ENCODE data around the gene RANGRF.

The RANGRF gene

DNA sequence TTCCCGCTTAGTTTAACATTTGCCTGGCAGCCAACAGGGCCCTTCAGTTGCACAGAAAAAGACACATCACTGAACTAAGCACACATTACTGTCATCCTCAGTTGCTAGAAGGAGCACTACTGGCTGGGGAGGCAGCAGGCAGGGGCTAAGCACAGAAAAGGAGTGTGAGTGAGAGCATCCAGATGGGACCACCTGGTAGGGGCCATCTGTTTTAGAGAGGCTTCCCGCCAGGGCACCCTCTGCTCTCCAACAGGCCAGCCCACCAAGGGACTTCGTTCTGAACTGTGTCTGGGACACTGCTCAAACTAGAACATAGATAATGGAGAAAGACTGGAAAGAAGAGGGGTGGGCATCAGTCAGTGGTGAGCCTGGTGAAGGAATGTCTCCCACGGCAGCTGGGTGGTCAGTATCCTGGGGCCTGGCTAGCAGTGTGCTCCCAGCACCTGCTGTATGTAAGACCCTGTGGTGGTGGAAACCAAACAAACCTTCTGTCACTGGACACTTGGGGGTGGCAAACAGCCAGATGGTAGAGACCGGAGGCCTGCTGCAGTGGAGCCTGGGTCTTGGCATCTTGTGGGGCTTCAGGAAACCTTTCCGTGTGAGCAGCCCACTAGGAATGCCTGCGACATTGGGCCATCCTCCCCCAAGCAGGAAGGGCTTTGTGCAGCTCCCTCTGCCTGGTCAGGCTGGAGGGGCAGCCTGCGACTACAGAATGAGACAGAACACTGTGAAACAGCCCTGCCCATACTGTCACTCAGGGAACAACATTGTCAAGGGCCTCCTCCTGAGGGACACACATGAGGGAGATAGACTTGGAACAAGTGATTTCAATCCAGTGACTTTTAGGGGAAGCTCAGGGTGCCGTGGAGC is 12.8 kb upstream of the RANGRF start:
- DNase-seq: no peak

DNA sequence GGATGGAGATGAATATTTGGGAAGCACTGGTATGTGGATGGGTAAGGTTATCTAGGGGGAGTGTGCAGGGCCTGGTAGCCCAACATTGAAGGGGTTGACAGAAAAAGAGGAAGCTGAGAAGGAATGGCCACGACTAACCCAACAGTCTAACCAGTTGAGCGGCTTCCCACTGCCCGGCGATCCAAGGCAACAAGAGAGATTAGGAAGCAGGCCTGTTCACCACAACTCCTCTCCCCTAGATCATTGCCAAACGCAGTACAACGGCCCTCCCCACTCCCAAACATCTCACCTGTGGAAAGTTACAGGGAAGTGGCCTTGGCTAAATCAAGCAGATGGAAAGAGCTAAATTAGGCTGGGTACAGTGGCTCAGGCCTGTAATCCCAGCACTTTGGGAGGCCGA is 11.2 kb upstream of the RANGRF start:
- DNase-seq: peak; percentile 32

DNA sequence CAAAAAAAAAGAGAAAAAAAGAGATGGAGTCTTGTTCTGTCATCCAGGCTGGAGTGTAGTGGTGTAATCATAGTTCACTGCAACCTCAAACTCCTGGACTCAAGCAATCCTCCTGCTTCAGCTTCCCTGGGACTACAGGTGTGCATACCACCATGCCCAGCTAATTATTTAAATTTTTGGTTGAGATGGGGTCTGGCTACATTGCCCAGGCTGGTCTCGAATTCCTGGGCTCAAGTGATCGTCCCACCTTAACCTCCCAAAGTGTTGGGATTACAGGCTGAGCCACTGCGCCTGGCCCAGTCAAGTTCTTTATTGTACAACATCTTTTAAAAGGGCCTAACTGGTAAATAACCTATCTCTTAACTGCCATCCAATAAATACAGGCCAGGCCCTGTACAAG is 6.1 kb upstream of the RANGRF start:
- no peak for DNase-seq

- DNase-seq: no peak
Observed at GRCh38 chr17:8283356-8283755, 5.1 kb upstream of the RANGRF start.

DNA sequence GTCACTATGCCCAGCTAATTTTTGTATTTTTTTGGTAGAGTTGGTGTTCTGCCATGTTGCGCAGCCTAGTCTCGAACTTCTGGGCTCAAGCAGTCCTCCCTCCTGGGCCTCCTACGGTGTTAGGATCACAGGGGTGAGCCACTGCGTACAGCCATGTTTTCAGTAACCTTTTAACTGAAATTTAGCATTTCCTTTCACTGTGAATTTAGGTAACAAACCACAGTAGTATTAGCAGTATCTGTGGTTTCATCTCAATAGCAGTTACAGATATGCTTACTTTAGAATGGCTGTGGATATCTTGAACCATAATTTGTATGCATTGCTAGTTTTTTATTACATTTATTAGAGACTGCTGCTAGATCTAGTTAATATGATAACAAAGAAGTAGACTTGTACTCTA is 4.3 kb upstream of the RANGRF start:
- no peak for DNase-seq

DNA sequence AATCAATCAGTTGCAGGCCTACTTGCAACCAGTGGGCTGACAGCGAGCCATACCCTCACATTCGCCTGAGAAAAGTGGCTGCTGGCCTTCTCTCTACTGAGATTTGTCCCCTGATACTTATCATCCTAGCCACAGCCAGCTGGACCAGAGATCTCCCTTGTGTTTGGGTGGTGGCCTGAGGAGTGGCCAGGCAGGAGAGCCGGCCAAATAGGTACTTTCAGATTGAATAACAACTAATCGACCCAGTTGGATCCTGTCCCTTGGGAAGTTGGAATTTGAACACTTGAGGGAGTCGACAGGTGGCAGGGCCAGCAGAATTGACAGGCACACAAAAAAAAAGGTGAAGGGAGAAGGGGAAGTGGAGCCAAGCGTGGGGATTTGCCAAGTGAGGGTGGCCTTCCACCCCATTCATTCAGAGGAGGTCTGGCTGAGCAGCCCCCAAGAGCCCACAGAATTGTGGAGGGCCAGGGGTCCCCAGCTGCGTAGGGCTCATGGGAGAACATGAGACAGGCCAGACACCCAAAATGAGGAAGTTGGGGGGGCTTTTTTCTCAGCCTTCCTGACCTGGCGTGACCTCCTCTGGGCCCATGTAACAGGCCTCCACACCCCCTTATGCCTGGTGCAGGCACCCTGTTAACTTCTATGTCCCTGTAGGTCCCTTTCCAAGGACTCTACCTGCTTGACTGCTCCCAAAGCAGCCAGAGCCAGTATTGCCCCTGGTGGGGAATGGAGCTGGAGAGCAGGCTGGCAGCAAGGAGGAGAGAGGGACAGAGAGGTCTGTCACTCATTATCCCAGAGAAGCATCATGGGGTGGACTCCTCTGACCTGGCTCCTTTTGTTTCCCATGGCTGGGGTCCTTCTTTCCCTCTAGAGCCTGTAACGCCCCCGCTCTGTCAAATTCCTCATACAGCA is 2.9 kb upstream of the RANGRF start:
- DNase-seq: peak; percentile 34

DNA sequence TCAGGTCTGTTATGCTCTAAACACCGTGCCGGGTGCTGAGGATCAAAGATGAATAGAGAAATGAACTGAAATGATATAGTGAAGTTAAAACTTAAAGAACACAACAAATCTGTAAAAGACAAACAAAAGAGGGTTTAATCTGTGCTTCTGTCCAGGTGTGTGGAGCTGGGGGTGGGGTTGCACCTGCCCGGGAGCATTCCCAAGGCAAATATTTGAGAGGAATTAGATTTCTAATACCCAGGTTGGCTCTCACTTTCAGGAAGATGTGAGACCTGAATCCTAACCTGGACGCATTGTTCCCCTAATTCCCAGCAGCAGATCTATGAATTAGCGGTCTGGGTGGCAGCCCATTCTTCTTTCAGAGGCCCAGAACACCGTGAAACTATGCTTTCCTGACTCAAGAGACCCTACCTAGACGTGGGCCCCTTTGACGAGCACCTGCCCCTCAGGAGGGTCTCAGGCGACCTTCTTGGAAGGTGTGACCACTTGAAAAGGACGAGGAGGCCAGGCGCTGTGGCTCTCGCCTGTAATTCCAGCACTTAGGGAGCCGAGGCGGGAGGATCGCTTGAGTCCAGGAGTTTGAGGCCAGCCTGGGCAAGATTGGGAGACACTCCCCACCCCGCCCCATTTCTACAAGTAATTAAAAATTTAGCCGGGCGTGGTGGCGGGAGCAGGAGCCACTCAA is 677 bp upstream of the RANGRF start:
- DNase-seq: no peak

- DNase-seq: no peak
Observed at GRCh38 chr17:8289103-8289397, 580 bp downstream of the RANGRF start.

DNA sequence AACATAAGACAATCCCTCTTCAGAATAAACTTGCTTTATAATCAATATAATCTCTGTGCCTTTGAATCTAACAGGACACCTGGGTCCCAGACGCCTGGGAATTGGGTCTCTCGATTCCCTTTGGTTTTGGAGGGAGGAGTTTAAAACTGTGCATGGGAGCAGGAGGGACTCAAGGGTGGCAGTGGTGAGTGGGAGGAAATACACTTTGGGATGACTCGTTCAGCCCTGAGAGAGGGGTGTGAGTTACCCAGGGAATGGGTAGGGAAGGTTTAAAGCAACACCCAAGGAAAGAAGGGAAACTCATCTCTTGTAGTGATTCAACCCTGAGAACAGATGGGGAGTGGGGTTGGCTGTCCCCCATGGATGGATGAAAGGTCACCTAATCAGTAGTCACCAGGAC is 1.6 kb downstream of the RANGRF start:
- no peak for DNase-seq

DNA sequence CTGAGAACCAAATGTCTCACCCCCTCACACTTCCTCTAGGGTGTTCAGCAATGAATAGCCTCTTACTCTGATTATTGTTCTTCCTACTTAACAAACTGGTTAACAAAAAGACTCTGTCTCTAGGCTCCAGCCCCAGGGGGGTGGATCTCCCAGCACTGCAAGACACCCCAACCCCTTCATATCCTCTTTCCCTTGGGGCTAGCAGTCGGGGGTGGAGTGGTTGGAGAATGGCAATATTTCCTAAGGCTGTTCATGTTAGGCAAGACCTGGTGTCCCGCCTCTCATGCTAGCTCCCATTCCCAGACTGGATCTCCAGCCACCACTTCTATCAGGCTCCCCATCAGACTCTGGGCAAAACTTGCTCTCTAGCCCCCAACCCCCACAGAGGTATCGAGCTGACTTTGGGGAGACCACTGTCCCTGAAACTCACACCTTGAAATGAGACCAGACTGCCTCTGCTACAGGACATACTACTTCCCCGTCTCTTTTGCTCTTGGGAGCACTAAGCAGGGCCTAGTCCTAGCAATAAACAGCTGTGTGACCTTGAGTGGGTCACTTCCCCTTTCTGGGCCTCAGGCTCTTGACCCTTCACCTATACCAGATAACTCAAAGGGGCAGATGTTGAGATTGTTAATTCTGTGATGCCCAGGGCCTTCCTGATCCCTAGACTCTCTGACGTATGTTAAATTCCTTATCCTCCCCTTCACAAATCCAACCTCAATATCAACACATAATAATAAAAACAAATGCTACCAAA is 4.3 kb downstream of the RANGRF start:
- DNase-seq: peak; percentile 34

DNA sequence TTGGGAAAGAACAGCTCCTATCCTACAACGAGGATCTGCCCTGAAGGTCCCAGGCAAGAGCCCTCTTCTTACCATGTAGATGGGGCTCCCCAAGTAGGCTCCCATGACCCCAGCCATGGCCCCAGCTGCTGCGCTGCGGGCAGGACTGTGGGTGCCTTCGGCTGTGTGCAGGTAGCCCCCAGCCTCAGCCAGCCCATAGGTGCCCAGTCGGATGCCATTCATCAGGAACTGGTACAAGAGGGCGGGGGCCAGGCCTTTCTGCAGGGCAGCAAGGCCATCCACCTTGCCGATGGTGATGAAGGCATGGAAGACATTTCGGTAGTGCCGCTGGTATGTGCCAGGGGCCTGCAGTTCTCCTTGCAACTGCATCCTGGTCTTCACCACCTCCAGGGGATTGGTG is 5.9 kb downstream of the RANGRF start:
- no peak for DNase-seq

DNA sequence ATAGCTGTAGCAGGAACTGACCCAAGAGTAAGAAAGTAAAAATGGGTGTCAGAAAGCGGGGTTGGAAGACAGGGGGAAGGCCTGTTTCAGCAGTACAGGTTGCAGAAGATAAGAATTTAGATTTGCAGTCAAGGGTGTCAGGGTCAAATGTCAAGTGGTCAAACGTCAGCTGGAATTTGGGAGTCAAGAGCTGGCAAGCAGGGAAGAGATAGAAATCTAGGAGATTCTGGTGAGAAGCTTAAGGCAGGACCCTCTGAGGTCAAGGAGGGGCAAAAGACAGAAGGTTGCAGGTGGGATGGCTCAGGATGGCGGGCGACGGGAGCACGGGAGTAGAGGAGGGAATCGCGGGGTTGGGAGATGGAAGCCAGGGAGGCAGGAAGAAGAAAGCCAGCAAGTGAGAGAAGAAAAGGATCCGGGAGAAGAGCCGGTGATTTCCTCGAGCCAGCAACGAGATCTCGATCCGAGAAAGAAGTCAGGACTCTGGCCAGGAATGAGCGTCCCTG is 6.4 kb downstream of the RANGRF start:
- no peak for DNase-seq

GRCh38 chr17:8300226-8300625 is 11.8 kb downstream of the RANGRF start:
- no peak for DNase-seq

DNA sequence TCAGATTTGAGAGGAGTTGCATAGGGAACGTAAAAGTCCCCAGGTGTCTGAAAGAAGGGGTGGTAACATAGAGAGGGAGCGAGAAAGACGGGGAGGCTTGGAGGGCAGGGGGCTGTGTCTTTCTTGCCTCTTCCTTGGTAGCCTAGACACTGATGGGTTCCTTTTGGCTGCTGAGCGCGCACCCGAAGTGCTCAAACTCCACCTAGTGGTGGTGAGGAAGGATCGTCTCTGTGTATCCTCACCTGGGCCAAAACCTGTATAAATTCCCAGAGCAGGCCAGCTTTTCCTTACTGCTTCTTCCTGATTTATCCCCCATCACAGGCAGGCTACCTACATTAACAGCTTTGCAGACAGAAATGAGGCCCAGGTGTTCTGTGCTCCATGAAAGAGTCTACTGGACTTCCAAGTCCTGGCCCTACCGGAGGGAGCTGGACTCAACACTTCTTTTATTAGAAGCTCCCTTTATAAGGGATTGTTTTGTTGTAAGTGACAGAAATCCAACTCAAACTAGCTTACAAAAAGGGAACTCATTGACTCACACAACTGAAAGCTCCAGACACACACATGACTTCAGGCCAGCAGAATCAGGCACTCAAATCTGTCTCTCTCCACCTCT is 12.3 kb downstream of the RANGRF start:
- peak; percentile 77 for DNase-seq

- no peak for DNase-seq
Observed at GRCh38 chr17:8310601-8311123, 22.2 kb downstream of the RANGRF start.

- DNase-seq: no peak
Observed at GRCh38 chr17:8311131-8311790, 22.8 kb downstream of the RANGRF start.

DNA sequence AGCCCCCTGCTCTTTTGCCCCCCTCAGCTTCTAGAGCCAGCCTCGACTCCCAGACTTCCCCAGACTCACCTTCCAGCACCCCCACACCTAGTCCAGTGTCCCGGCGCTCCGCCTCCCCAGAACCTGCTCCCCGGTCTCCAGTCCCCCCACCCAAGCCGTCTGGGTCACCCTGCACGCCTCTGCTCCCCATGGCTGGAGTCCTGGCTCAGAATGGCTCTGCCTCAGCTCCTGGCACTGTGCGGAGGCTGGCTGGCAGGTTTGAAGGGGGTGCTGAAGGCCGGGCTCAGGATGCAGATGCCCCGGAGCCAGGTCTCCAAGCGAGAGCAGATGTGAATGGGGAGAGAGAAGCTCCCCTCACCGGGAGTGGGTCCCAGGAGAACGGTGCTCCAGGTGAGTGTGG is 23.8 kb downstream of the RANGRF start:
- no peak for DNase-seq

DNA sequence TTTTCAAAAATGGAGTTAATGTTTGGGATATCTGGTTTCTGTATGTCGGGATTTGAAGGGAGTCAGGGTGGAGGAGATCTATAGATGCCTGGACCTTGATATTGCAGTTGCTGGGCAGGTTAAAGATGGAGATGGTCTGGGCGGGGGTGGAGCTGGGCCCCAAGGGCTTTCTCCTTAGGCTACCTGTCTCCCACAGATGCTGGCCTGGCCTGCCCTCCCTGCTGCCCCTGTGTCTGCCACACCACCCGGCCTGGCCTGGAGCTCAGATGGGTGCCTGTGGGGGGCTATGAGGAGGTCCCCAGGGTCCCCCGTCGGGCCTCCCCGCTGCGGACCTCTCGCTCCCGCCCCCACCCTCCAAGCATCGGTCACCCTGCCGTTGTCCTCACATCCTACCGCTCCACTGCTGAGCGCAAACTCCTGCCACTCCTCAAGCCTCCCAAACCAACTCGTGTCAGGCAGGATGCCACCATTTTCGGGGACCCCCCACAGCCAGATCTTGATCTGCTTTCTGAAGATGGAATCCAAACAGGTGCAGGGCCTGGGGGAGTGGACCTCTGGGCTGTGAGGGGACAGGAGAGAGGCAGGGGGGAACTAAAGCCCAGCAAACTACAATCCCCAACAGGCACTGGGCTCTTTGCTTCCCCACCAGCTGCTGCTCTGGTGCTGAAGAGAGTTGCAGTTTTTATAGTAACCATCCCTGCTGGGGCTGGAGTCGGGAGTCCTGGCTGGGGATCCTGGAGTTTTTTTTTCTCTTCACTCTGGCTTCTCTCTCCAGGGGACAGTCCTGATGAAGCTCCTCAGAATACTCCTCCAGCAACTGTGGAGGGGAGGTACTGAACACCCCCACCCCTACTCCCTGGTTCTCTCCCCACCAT is 24.5 kb downstream of the RANGRF start:
- no peak for DNase-seq

- DNase-seq: no peak
Observed at GRCh38 chr17:8314797-8315763, 26.6 kb downstream of the RANGRF start.
